NCI-H524 treated with DMSO at 0.1 percent for 48 hours (cell line): ENCODE data around the gene MINDY4.

Experiments
- DNase-seq: peaks from one replicate; lab custom pipeline; 2025; lab: John Stamatoyannopoulos, UW

Gene MINDY4

DNA sequence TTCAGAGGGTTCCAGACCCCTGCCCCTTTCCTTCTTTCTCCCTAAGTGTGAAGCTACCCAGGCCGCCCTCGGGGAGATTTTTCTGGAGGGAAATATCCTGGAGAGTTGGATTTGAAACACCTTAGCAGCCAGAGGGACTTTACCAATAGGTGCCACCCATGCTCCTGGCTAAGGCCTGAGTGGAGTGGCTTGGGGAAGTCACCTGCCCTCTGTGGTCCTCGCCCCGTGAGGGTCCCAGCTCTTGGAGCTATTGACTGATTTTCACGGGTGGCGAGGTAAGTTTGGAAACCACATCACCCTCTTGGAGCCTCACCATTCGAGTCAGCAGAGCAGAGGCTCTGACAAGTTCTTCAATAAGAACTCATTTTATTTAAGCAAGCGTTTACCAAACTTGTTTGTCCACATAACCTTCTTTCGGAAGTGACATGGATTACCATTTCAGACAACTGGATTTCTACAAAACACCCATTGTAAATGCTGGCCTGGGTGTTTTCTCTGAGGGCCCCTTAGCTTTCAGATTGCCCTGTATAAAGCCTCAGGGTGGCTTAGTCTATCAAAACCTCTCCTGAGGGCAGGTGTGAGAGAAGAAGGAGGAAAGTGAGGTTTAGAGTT is 160.8 kb downstream of the MINDY4 start:
- DNase-seq = no peak

GRCh38 chr7:30932562-30932961 is 161.3 kb downstream of the MINDY4 start:
- DNase-seq = no peak

DNA sequence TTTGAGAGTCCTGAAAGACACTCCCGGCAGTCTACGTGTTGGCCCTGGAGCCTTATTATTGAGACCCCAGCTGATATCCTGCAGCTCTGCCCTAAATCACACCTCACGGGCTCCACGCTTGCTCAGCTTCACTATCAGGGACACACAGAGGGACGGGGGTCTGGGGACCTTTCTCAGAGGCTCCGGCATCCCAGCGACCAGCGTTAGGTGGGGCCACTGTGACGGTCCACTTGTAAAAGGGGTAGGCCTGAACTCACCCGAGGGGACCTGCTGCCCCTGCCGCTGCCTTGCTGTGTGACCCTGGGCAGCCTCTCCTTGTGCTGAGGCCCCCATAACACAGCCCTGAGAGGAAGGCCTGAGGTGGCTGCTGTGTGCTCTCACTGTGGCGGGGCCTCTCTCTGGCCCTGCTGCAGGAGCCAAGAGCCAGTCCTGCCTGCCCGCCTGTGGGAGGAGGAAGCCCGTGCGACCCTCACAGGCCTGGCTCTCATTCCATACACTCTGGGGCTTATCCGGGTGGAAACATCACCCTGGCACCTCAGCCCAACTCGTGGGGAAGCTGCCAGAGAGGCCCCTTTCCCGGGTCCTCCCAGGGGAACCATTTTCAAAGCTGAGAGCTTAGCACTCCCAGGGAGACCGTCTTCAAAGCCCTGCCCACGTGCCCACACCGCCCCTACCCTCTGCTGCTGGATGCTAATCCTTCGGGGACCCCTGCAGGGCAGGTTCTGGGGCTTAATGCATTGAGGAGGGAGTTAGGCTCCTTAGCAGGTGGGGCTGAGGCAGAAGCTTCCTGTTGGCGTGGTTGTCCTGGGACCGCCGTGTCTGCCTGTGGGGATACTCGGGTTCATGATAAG is 162.1 kb downstream of the MINDY4 start:
- peak; percentile 46 for DNase-seq

DNA sequence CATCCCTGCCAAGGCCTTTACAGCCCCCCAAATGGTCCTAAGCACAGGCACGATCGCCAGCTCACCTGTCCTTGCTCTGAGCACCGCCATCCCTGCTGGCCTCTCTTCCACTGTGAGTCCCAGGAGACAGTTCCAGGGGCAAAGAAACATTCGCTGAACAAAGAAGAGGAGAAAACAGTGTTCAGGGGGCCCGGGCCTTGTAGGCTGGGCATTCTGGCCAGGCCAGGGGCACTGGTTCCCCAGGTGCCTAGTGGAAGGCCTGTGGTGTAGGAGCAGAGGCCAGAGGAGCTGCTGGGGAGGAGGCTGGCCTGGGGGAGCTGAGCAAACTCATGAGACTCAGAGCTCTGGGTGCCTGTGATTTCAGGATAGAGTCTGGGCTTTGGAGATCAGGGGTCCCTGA is 163.0 kb downstream of the MINDY4 start:
- no peak for DNase-seq

DNA sequence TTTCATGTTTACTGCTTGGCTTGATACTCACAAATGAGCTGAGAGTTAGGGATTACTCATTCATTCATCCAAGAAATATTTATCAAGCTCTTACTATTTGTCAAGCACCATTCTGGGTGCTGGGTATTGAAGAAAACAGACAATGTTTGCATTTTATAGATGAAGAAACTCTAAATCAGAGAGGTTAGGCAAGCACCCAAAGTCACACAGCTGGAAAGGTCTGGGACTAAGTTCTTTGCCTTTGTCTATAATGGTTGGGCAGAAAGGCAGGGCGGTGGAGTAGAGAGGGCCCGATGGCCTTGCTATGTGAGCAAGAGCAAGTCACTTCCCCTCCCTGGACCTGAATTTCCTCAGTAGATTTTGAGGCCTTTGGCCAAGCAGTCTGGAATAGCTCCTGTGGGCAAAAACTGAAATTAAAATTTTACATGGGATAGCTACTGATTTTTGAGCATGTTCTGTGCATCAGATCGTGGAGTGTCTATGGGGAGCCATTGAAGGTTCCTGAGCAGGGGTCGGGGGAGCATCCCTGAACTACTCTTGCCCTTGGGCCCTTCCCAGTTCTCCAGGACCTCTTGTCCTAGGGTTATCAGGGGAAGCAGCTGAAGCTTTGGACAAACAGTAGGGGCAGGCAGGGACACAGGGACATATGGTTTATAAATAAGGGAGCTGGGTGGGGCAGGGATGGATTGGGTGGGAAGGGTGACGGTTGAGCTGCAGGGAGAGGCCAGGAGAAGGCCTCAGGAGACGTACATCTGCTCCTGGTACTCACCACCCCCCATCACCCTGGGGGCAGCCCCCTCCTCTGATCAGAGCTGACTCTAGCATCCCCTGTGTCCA is 163.7 kb downstream of the MINDY4 start:
- DNase-seq = no peak

- DNase-seq = no peak
These were observed 164.3 kb downstream of the MINDY4 start for GRCh38 chr7:30935569-30935877.

- DNase-seq = no peak
These were observed 165.5 kb downstream of the MINDY4 start for GRCh38 chr7:30936650-30937245.

DNA sequence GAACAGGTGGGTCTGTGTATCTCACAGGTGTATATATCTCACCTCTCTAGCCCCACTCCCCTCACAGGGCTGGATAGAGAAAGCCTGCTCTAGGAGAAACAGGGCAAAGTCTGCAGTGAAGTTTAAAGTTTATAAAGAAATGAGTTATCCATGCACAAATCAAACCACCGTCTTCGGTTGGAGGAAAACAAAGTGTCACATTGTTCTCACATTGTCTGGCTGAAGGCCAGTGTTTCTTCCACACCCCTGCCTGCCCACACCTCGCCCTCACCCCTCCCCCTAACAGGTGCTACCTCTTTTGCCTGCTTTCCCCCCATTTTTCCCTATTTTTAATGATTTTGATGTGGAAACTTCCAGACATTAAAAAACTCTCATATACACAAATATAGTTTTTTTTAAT is 166.2 kb downstream of the MINDY4 start:
- DNase-seq = no peak

DNA sequence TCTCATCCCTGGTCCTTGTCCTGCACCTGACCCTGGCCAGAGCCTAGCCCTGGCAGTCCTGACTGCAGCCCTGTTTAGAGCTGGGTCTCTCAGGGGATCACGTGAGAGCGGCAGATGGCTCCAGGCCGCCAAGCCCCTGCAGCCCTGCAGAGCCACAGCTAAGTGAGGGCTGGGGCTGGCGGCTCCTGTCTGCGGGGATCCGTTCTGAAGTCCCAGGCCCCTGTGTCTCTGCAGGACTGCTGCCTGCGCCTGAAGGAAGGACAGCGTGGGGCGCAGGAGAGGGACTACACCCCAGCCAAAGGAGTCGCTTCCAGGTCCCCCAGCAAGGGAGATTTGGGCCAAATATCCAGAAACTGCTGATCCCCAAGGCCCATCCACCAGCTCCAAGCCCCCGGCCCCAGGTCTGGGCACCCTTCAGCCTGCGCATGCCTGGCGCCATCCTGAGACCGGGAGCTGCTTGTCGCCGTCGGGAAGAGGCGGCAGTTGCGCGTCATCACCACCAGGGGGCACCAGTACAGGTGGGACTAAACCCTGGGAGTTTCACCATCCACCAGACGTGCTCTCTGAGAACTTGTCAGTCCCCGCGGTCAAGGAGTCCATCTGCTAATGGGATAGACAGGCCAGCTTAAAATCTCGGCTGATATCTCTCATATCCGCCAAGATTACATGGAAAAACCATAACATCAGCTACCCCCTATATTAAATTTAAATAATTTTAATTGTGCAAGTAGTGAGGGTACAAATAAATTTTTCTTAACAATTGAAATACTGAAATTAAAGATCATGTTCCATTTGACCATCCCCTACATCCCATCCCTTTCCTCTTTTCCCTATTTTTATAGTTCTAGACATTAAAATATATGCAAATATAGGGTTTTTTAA is 167.5 kb downstream of the MINDY4 start:
- peak; percentile 72 for DNase-seq

GRCh38 chr7:30941582-30942323 is 170.5 kb downstream of the MINDY4 start:
- DNase-seq = no peak
